Measurements from ENCODE around the gene ATAD3B. TPM values are rescaled to one million over a fixed set of nuclear protein-coding genes. Genes with fewer than 3 reads are reported as not detected.

ATAD3B gene
- total RNA-seq, 2 experiments from 2014 or later: 26.5 to 34.6 TPM

DNA sequence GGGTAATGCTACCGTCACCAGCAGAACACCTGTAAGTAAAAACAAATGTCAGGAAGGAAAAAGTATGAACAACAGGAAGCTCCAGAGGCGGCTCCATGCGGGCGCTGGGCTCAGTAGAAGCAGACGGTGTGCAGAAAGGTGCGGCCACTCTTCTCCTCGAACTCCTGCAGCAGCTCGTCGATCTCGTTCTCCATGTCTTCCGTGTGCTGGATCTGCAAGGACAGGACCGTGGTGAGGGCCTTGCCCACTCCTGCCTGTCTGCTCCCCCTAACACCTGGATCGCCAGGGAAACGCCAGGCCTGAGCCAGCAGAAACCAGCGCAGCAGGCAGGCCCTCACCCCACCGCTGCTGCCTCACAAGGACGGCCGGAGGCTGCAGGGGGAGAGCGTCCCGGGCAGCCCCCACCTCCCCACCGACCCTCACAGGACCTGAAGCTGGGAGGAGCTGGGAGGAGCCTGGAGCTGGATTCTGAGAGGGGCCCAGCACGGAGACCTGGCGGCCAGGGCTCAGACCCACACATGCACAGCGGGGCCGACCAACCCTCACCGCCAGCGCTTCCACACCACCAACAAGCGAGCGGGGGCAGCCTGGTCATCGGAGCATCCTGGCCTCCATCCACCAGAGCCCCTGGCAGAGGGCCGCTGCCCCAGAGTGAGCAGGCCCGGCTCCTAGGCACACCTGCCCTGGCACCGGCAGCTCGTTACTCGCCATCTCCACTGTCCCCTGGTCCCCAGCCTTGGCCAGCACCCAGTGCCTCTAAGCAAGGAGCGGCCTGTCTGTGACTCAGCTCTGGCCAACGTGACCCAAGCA, 70.6 kb downstream of the ATAD3B start:
- peaks cover 10% of the 10 kb centered on the region for H3K36me3 Mint-ChIP-seq (ENCODE audit: low read depth)
- no peak overlapping the region for H3K4me3 Mint-ChIP-seq
- H3K27ac Mint-ChIP-seq: no peak overlapping the region
- no peak for DNase-seq
- no peaks in the 10 kb centered on the region for H3K27me3 Mint-ChIP-seq
- no peaks in the 10 kb centered on the region for H3K9me3 Mint-ChIP-seq
- H3K4me1 Mint-ChIP-seq: peaks cover 4% of the 10 kb centered on the region
- ChIA-PET CTCF (no interaction called here), POLR2A (no interaction called here)

DNA sequence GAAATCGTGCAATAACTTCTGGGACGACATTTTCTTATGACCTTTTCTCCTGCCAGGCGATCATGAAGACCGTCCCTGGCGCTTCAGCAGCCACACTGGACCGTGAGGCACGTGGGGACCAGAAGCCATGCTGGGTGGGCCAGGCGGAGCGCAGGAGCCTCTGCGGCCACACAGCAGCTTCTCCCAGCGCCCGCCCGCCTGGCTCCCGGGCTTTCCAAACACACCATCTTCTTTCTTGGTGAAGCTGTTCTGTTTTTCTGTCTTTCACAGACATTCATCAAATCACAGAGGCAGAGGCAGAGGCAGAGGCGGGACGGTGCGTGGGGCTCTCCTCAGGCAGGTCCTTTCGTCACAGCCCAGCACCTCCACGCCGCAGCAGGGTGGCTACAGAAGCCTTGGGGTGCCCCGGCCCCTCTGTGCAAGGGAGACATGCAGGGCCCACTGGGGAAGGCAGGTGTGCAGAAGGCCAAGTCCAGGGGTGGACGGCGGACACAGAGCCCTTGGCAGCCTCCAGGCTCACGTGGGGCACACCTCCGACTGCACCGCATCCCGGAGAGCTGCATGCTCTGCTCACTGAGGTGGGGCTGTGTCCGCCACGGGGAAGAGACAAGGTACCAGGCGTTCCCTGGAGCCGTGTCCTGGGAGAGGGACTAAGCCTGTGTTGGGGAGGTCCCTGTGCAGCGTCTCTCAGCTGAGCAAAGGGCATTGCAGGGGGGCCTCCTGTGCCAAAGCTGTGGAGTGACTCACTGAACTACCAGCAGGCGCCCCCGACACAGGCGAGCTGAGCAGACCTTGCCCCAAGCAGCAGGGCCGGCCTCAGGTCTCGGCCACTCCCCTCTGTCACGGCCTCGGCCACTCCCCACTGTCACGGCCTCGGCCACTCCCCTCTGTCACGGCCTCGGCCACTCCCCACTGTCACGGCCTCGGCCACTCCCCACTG, 71.5 kb downstream of the ATAD3B start:
- no peak overlapping the region for H3K27ac Mint-ChIP-seq
- no peaks in the 10 kb centered on the region for H3K9me3 Mint-ChIP-seq
- no peaks in the 10 kb centered on the region for H3K27me3 Mint-ChIP-seq
- DNase-seq: no peak
- no peak overlapping the region for H3K4me3 Mint-ChIP-seq
- CTCF ChIA-PET: no interaction called here
- POLR2A ChIA-PET: no interaction called here
- peaks cover 10% of the 10 kb centered on the region for H3K36me3 Mint-ChIP-seq (ENCODE audit: low read depth)
- peaks cover 4% of the 10 kb centered on the region for H3K4me1 Mint-ChIP-seq

DNA sequence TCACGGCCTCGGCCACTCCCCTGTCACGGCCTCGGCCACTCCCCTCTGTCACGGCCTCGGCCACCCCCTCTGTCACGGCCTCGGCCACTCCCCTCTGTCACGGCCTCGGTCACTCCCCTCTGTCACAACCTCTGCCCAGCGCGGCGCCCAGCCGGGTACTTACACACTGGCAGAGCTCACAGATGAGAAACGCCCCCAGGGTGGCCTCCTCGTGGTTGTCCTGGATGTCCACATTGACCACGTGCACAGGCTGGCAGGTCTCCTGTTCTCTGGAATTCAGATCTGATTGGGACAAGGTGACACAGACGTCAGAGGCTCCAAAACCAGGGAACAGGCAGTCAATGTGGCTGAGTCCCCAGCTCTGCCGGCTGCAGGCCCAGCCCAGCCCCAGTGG, 72.1 kb downstream of the ATAD3B start:
- Mint-ChIP-seq H3K4me1 (peaks cover 4% of the 10 kb centered on the region), H3K27ac (no peak overlapping the region), H3K4me3 (no peak overlapping the region), H3K27me3 (no peaks in the 10 kb centered on the region), H3K36me3 (ENCODE audit: low read depth) (peaks cover 10% of the 10 kb centered on the region), H3K9me3 (no peaks in the 10 kb centered on the region)
- CTCF ChIA-PET: no interaction called here
- DNase-seq: no peak
- POLR2A ChIA-PET: no interaction called here

GRCh38 chr1:1544544-1544943, 73.0 kb downstream of the ATAD3B start:
- Mint-ChIP-seq H3K4me3 (no peak overlapping the region), H3K36me3 (ENCODE audit: low read depth) (peaks cover 10% of the 10 kb centered on the region), H3K27ac (no peak overlapping the region), H3K4me1 (peaks cover 3% of the 10 kb centered on the region), H3K9me3 (no peaks in the 10 kb centered on the region), H3K27me3 (no peaks in the 10 kb centered on the region)
- POLR2A ChIA-PET: no interaction called here
- CTCF ChIA-PET: interaction anchor here (1.2 kb wide), 1 partner anchor 11 kb away, joined by 4 read pairs; no protein-coding TSS in a partner anchor
- DNase-seq: no peak

Other genes with a start within 250 kb of the ATAD3B start
- gene SDF4, start 239.8 kb upstream of the ATAD3B start, total RNA-seq: 10 to 100 TPM; 81.7 to 91.4 TPM
- gene B3GALT6, start 239.5 kb upstream of the ATAD3B start, total RNA-seq: 10 to 100 TPM; 15.8 to 19.2 TPM
- 1 to 10 TPM; 1.2 to 1.4 TPM for gene C1QTNF12, start 225.0 kb upstream of the ATAD3B start, total RNA-seq
- 10 to 100 TPM; 63.4 to 63.7 TPM for gene UBE2J2, start 197.9 kb upstream of the ATAD3B start, total RNA-seq
- gene SCNN1D, start 191.3 kb upstream of the ATAD3B start, total RNA-seq: 1 to 10 TPM; 5.1 to 6.6 TPM
- 10 to 100 TPM; 69.5 to 92.1 TPM for gene ACAP3, start 163.8 kb upstream of the ATAD3B start, total RNA-seq
- 10 to 100 TPM; 18.9 to 24.4 TPM for gene PUSL1, start 163.2 kb upstream of the ATAD3B start, total RNA-seq
- 100 to 1,000 TPM; 123 to 126 TPM for gene INTS11, start 147.1 kb upstream of the ATAD3B start, total RNA-seq
- gene CPTP, start 147.0 kb upstream of the ATAD3B start, total RNA-seq: 10 to 100 TPM; 25.2 to 27.6 TPM
- gene TAS1R3, start 140.5 kb upstream of the ATAD3B start, total RNA-seq: 1 to 10 TPM; 3.1 to 3.7 TPM
- 10 to 100 TPM; 33.0 to 34.0 TPM for gene DVL1, start 122.3 kb upstream of the ATAD3B start, total RNA-seq
- gene MXRA8, start 113.2 kb upstream of the ATAD3B start, total RNA-seq: under 1 TPM; 0.15 to 0.30 TPM
- gene AURKAIP1, start 96.6 kb upstream of the ATAD3B start, total RNA-seq: 100 to 1,000 TPM; 101 to 125 TPM
- 100 to 1,000 TPM; 122 to 131 TPM for gene CCNL2, start 72.4 kb upstream of the ATAD3B start, total RNA-seq
- gene MRPL20, start 64.5 kb upstream of the ATAD3B start, total RNA-seq: 100 to 1,000 TPM in 1 of 2 experiments, 10 to 100 TPM in 1; 98.6 to 107 TPM
- gene ANKRD65, start 50.5 kb upstream of the ATAD3B start, total RNA-seq: not detected
- under 1 TPM; 0.10 to 0.12 TPM for gene VWA1, start 36.1 kb upstream of the ATAD3B start, total RNA-seq
- under 1 TPM; 0.17 to 0.69 TPM for gene ATAD3C, start 22.1 kb upstream of the ATAD3B start, total RNA-seq
- 10 to 100 TPM; 31.9 to 32.3 TPM for gene ATAD3A, start 40.4 kb downstream of the ATAD3B start, total RNA-seq
- 1 to 10 TPM; 1.2 to 1.3 TPM for gene TMEM240, start 68.9 kb downstream of the ATAD3B start, total RNA-seq
- gene SSU72, start 103.1 kb downstream of the ATAD3B start, total RNA-seq: 100 to 1,000 TPM; 128 to 130 TPM
- 1 to 10 TPM; 6.2 to 7.9 TPM for gene FNDC10, start 128.4 kb downstream of the ATAD3B start, total RNA-seq
- gene MIB2, start 143.7 kb downstream of the ATAD3B start, total RNA-seq: 10 to 100 TPM; 40.0 to 42.8 TPM
- gene MMP23B, start 160.4 kb downstream of the ATAD3B start, total RNA-seq: 1 to 10 TPM; 1.8 to 2.3 TPM
- gene CDK11B, start 187.2 kb downstream of the ATAD3B start, total RNA-seq: 10 to 100 TPM; 42.0 to 44.3 TPM
- 10 to 100 TPM; 62.5 to 65.0 TPM for gene SLC35E2B, start 221.0 kb downstream of the ATAD3B start, total RNA-seq

All from activated CD4-positive, alpha-beta T cell treated with anti-CD3 and anti-CD28 coated beads, Interleukin-2, amount 10 ng/mL, durations not matched to agents 7 days and 5 days (primary cell).